H9 (cell line): ENCODE data around the gene TMEM52B. TPM values are rescaled to one million over a fixed set of nuclear protein-coding genes. Genes with fewer than 3 reads are reported as not detected.
A peak's percentile ranks its signal among the peaks of the same experiment; 100 is the strongest.
"Not testable (repeated sequence)": the region's sequence is repeated elsewhere in the genome, so short reads cannot be mapped to it uniquely, and the experiment has no call there.

Source experiments
- DNase-seq: peaks from one replicate; pipeline ENCODE4 v3.0.0-alpha.2; 2017
- H2AFZ ChIP-seq: one replicate; pipeline ENCODE4 v1.6.1; 2013; ENCODE audit warnings: mild to moderate bottlenecking, low read length, control low read depth, moderate library complexity
- H2AK5ac ChIP-seq: 2 replicates; pipeline ENCODE4 v1.6.1; 2013; ENCODE audit warnings: low read length, control low read depth, mixed read lengths; ENCODE audit not compliant: insufficient read length
- H2BK120ac ChIP-seq: one replicate; pipeline ENCODE4 v1.6.1; 2013; ENCODE audit warnings: low read depth, mild to moderate bottlenecking, low read length, control low read depth, inconsistent platforms; ENCODE audit not compliant: poor library complexity, severe bottlenecking
- H2BK12ac ChIP-seq: 2 replicates; pipeline ENCODE4 v1.6.1; 2013; ENCODE audit warnings: low read length, control low read depth, mixed read lengths, low read depth; ENCODE audit not compliant: insufficient read length
- H2BK15ac ChIP-seq: 2 replicates; pipeline ENCODE4 v1.6.1; 2013; ENCODE audit warnings: low read depth, low read length, control low read depth
- H2BK20ac ChIP-seq: one replicate; pipeline ENCODE4 v1.6.1; 2013; ENCODE audit warnings: low read depth, mild to moderate bottlenecking, low read length, control low read depth, inconsistent platforms; ENCODE audit not compliant: poor library complexity, severe bottlenecking
- H2BK5ac ChIP-seq: 2 replicates; pipeline ENCODE4 v1.6.1; 2013; ENCODE audit warnings: low read length, control low read depth, mixed read lengths; ENCODE audit not compliant: insufficient read length
- H3K14ac ChIP-seq: 2 replicates; pipeline ENCODE4 v1.6.1; 2013; ENCODE audit warnings: low read length, control low read depth; ENCODE audit not compliant: insufficient read depth
- H3K18ac ChIP-seq: 2 replicates; pipeline ENCODE4 v1.6.1; 2013; ENCODE audit warnings: low read depth, mild to moderate bottlenecking, mixed read lengths, low read length, control low read depth; ENCODE audit not compliant: insufficient read length
- H3K23ac ChIP-seq: 2 replicates; pipeline ENCODE4 v1.6.1; 2013; ENCODE audit warnings: low read length, control low read depth, mixed read lengths, low read depth; ENCODE audit not compliant: insufficient read length
- H3K23me2 ChIP-seq: 2 replicates; pipeline ENCODE4 v1.6.1; 2013; ENCODE audit warnings: low read depth, mild to moderate bottlenecking, mixed read lengths, low read length, control low read depth; ENCODE audit not compliant: insufficient read length, poor library complexity, severe bottlenecking
- H3K27ac ChIP-seq: 2 replicates; pipeline ENCODE4 v1.5.1; 2013; ENCODE audit warnings: low read length, control low read depth, mixed read lengths, low read depth; ENCODE audit not compliant: insufficient read length
- H3K27me3 ChIP-seq: 2 replicates; pipeline ENCODE4 v1.6.1; 2013; ENCODE audit warnings: low read length, control low read depth, inconsistent platforms; ENCODE audit not compliant: insufficient read depth
- H3K4ac ChIP-seq: 2 replicates; pipeline ENCODE4 v1.6.1; 2013; ENCODE audit warnings: low read depth, mild to moderate bottlenecking, control low read depth, inconsistent platforms, low read length, moderate library complexity
- H3K4me1 ChIP-seq: 2 replicates; pipeline ENCODE4 v1.6.1; 2013; ENCODE audit warnings: low read length, control low read depth, inconsistent platforms; ENCODE audit not compliant: insufficient read depth
- H3K4me2 ChIP-seq: 2 replicates; pipeline ENCODE4 v1.6.1; 2013; ENCODE audit warnings: low read length, control low read depth, mixed read lengths; ENCODE audit not compliant: insufficient read length, insufficient read depth
- H3K56ac ChIP-seq: 2 replicates; pipeline ENCODE4 v1.6.1; 2013; ENCODE audit warnings: low read depth, mild to moderate bottlenecking, mixed read lengths, low read length, control low read depth; ENCODE audit not compliant: insufficient read length
- H3K79me1 ChIP-seq: 2 replicates; pipeline ENCODE4 v1.6.1; 2013; ENCODE audit warnings: low read depth, mild to moderate bottlenecking, moderate library complexity, low read length, control low read depth, inconsistent platforms; ENCODE audit not compliant: insufficient read depth, poor library complexity, severe bottlenecking
- H3K79me2 ChIP-seq: 2 replicates; pipeline ENCODE4 v1.6.1; 2013; ENCODE audit warnings: low read length, control low read depth, inconsistent platforms; ENCODE audit not compliant: insufficient read depth
- H3K9ac ChIP-seq: 2 replicates; pipeline ENCODE4 v1.6.1; 2013; ENCODE audit warnings: low read length, control low read depth, mixed read lengths; ENCODE audit not compliant: insufficient read length; ENCODE audit errors: extremely low read depth
- H3K9me3 ChIP-seq: one replicate; pipeline ENCODE4 v1.6.1; 2013; ENCODE audit warnings: low read depth, low read length, inconsistent platforms; ENCODE audit not compliant: control insufficient read depth
- H3T11ph ChIP-seq: one replicate; pipeline ENCODE4 v1.6.1; 2013; ENCODE audit warnings: mild to moderate bottlenecking, low read length, control low read depth, inconsistent platforms
- H4K20me1 ChIP-seq: one replicate; pipeline ENCODE4 v1.6.1; 2013; ENCODE audit not compliant: control insufficient read depth, insufficient read length, insufficient read depth
- H4K5ac ChIP-seq: 2 replicates; pipeline ENCODE4 v1.6.1; 2013; ENCODE audit warnings: low read depth, mild to moderate bottlenecking, mixed read lengths, low read length, control low read depth; ENCODE audit not compliant: insufficient read length
- H4K8ac ChIP-seq: replicated peaks from 2 replicates; pipeline ENCODE4 v1.6.1; 2013; ENCODE audit warnings: low read length, control low read depth, mixed read lengths, low read depth; ENCODE audit not compliant: insufficient read length
- H4K91ac ChIP-seq: 2 replicates; pipeline ENCODE4 v1.6.1; 2013; ENCODE audit warnings: low read depth, mild to moderate bottlenecking, moderate library complexity, mixed read lengths, low read length, control low read depth; ENCODE audit not compliant: insufficient read length
- H3K27ac Mint-ChIP-seq, 3 experiments: 2 replicates in 2 of 3; 3 replicates in 1 of 3; pipeline ENCODE4 v1.8.0; 2020 to 2021; ENCODE audit warnings: mixed read lengths in 3 of 3, mild to moderate bottlenecking in 1 of 3, moderate library complexity in 1 of 3
- H3K27me3 Mint-ChIP-seq: 2 replicates; pipeline ENCODE4 v1.8.0; 2021; ENCODE audit warnings: low read depth, mild to moderate bottlenecking, moderate library complexity, mixed read lengths
- H3K36me3 Mint-ChIP-seq, 3 experiments: 2 replicates in 2 of 3; 3 replicates in 1 of 3; pipeline ENCODE4 v1.8.0; 2020 to 2021; ENCODE audit warnings: low read depth in 3 of 3, mixed read lengths in 3 of 3; ENCODE audit not compliant: insufficient read depth in 1 of 3
- H3K4me1 Mint-ChIP-seq, 2 experiments: 2 replicates each; pipeline ENCODE4 v1.8.0; 2020; ENCODE audit warnings: mixed read lengths in 2 of 2
- H3K4me3 Mint-ChIP-seq, 2 experiments: 2 replicates in 1 of 2; 3 replicates in 1 of 2; pipeline ENCODE4 v1.8.0; 2020 to 2021; ENCODE audit warnings: mild to moderate bottlenecking in 2 of 2, mixed read lengths in 2 of 2, moderate library complexity in 1 of 2
- H3K9me3 Mint-ChIP-seq, 2 experiments: 2 replicates in 1 of 2; 3 replicates in 1 of 2; pipeline ENCODE4 v1.8.0; 2020; ENCODE audit warnings: mild to moderate bottlenecking in 2 of 2, mixed read lengths in 2 of 2, moderate library complexity in 1 of 2
- whole genome bisulfite sequencing: extraction: QIAGEN DNeasy Blood & Tissue Kit; methylation state at CpG from one replicate; pipeline ENCODE4 v1.1.7; 2013; ENCODE audit warnings: missing lambda C conversion rate, low lambda C conversion rate, mixed read lengths; ENCODE audit not compliant: insufficient read length; ENCODE audit errors: extremely low coverage; 5-methylcytosine and 5-hydroxymethylcytosine counted together
- total RNA-seq: library from RNA; stranded (reverse); gene quantifications from 2 replicates; pipeline ENCODE4 v1.2.1, GENCODE V29; 2021
- TF ChIP-seq, protein P1 (sequence below): fragments of 200-600 bp; sonication (generic); conservative IDR thresholded peaks from 3 replicates; pipeline ENCODE4 v1.8.0; 2021; ENCODE audit warnings: antibody characterized with exemption, mild to moderate bottlenecking

The TMEM52B gene
- total RNA-seq, 1 experiment from 2014 or later: not detected

DNA sequence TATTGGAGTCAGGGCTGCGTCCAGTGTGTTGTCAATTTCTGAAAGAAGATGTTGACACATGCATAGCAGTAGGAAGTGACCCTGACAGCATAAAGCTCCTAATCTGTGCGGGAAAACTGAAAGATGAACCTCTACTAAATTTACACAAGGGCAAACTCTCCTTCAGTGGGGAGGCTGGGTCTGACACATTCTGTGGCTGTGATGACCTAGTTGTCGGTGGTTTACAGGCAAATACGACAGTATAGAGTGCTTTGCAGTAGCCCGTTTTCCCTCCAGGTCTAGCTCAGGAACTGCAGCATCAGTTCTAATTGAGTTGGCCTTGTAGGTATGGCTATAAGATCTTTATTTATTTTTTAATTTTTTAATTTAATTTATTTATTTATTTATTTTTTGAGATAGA lies 19.0 kb downstream of the TMEM52B start:
- Histone ChIP-seq H2AFZ (no peak overlapping the region), H3K9ac (no peak overlapping the region), H3K27me3 (no peaks in the 10 kb centered on the region), H3T11ph (no peak overlapping the region), H2BK5ac (no peak overlapping the region), H2BK15ac (no peak overlapping the region), H3K4me2 (no peak overlapping the region), H3K79me2 (no peaks in the 10 kb centered on the region), H3K27ac (no peak overlapping the region), H3K18ac (no peak overlapping the region), H3K56ac (no peak overlapping the region), H2BK20ac (no peak overlapping the region), H4K8ac (no peak overlapping the region), H3K4me1 (no peaks in the 10 kb centered on the region), H3K23me2 (no peaks in the 10 kb centered on the region), H4K20me1 (no peaks in the 10 kb centered on the region), H4K91ac (no peak overlapping the region), H2BK120ac (no peak overlapping the region), H3K23ac (no peak overlapping the region), H4K5ac (no peak overlapping the region), H3K9me3 (no peaks in the 10 kb centered on the region), H3K4ac (no peak overlapping the region), H2BK12ac (no peak overlapping the region), H2AK5ac (no peak overlapping the region), H3K14ac (no peak overlapping the region), H3K79me1 (no peaks in the 10 kb centered on the region)
- Mint-ChIP-seq H3K27ac (no peak overlapping the region), H3K9me3 (peaks cover 3 to 6% of the 10 kb centered on the region in 2 experiments; a peak in 2 of 5 replicates), H3K4me1 (peaks cover under 1 to 4% of the 10 kb centered on the region in 2 experiments; a peak in 3 of 4 replicates), H3K4me3 (no peak overlapping the region), H3K27me3 (no peaks in the 10 kb centered on the region), H3K36me3 (no peaks in the 10 kb centered on the region)
- DNase-seq: no peak
- TF ChIP-seq, protein P1, sequence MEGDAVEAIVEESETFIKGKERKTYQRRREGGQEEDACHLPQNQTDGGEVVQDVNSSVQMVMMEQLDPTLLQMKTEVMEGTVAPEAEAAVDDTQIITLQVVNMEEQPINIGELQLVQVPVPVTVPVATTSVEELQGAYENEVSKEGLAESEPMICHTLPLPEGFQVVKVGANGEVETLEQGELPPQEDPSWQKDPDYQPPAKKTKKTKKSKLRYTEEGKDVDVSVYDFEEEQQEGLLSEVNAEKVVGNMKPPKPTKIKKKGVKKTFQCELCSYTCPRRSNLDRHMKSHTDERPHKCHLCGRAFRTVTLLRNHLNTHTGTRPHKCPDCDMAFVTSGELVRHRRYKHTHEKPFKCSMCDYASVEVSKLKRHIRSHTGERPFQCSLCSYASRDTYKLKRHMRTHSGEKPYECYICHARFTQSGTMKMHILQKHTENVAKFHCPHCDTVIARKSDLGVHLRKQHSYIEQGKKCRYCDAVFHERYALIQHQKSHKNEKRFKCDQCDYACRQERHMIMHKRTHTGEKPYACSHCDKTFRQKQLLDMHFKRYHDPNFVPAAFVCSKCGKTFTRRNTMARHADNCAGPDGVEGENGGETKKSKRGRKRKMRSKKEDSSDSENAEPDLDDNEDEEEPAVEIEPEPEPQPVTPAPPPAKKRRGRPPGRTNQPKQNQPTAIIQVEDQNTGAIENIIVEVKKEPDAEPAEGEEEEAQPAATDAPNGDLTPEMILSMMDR: no peak
- no CpG with 5 or more reads among the region's 5 CpGs for WGBS

DNA sequence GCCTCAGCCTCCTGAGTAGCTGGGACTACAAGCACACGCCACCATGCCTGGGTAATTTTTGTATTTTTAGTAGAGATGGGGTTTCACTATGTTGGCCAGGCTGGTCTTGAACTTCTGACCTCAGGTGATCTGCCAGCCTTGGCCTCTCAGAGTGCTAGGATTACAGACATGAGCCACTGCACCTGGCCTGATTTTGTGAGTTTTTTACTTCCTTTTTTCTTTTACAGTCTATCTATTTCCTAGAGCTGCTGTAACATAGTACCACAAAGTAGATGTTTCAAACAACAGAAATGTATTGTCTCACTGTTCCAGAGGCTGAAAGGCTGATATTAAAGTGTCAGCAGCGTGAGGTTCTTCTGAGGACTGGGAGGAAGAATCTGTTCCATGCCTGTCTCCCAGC lies 25.7 kb downstream of the TMEM52B start:
- H3K27ac ChIP-seq, H2BK15ac ChIP-seq, H2AFZ ChIP-seq, H3K23ac ChIP-seq, H3K4me2 ChIP-seq, H2BK12ac ChIP-seq, H3K14ac ChIP-seq, H4K91ac ChIP-seq, H3K9ac ChIP-seq, H3K9me3 ChIP-seq, H3K36me3 Mint-ChIP-seq, H3K4me3 Mint-ChIP-seq, H2BK20ac ChIP-seq, H3K56ac ChIP-seq, H2BK5ac ChIP-seq, H3K9me3 Mint-ChIP-seq, H3K79me1 ChIP-seq, H3K4ac ChIP-seq, H3T11ph ChIP-seq, H3K27me3 Mint-ChIP-seq, H4K5ac ChIP-seq, DNase-seq, H4K8ac ChIP-seq, H3K18ac ChIP-seq, H3K27me3 ChIP-seq, H3K23me2 ChIP-seq, H3K79me2 ChIP-seq, H3K4me1 ChIP-seq, H2BK120ac ChIP-seq, H4K20me1 ChIP-seq, H2AK5ac ChIP-seq: not testable (repeated sequence)
- Mint-ChIP-seq H3K4me1 (peaks cover 22 to 25% of the 10 kb centered on the region in 2 experiments), H3K27ac (peak overlapping the region in 2 of 3 experiments; percentile 19 to 77; a peak in 1 of 7 replicates)
- WGBS: no CpG with 5 or more reads among the region's 2 CpGs
